Activated T-cell treated with anti-CD3 and anti-CD28 coated beads for 24 hours (primary cell): Measurements from ENCODE around the gene DCAF11.

Experiments used
- DNase-seq: peaks from one replicate; pipeline ENCODE4 v3.0.0-alpha.2; 2020; ENCODE audit warnings: low read depth

DCAF11 gene

GRCh38 chr14:24139272-24139934 lies 24.8 kb downstream of the DCAF11 start:
- no peak for DNase-seq

- peak; percentile 100 for DNase-seq
These were observed 26.7 kb downstream of the DCAF11 start, which contains the start of gene EMC9 for GRCh38 chr14:24141097-24141880. EMC9 (minus strand) TSS chr14:24141591; CDS start chr14:24141304, 287 bp downstream.

- no peak for DNase-seq
These were observed 28.9 kb downstream of the DCAF11 start for GRCh38 chr14:24143511-24143910.

GRCh38 chr14:24144451-24144850 lies 29.9 kb downstream of the DCAF11 start:
- no peak for DNase-seq

DNA sequence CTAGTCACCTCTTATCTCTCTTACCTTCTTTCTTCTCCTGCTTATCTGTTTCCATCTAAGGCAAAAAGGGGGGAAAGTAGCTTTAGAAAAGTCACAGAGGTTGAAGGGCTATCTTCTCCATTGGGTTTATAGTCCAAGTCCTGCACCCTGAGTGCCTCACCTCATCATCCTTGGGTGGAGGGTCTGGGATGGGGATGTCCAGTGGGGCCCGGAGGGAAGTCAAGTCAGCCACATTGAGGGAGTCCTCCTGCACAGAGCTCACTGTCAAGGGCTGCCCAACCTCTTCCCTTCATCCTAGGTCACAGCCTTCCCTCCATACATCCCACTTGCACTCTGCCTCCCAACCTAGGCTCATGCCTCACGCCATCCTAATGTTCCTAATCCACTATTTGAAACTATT lies 30.6 kb downstream of the DCAF11 start:
- no peak for DNase-seq

DNA sequence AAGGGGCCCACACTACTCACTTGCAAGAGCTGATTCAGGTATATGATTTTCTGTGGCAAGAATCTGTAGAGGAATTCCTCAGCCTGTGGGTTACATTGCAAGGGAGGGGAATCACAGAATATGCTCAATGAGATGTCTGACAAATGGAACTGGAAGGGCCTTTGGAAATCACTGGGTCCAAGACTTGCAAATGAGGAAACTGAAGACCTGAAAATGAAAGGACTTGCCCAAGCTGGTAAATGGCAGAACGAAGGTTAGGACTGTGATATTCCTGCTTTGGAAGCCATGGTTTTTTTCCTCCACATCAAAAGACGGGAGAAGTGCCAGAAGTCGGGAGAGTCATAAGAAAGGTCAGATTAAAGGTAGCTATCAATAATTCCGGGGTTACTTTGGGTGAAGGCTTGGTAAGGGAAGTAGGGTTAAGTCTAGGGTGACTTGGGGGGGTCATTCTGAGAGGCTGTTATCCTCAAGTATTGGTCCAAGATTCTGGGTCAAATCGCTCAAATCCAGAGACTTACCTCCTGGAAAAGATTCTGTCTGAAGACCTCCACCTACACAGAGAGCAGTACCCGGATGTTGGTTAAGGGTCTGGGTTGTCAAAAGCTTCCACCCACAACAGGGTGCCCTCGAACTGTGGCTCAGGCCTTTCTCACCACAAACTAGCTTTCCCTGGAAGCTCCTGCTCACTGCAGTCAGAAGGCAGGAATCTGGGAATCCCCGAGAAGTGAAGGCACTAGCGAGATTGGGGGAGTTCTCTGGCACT lies 31.3 kb downstream of the DCAF11 start:
- no peak for DNase-seq

DNA sequence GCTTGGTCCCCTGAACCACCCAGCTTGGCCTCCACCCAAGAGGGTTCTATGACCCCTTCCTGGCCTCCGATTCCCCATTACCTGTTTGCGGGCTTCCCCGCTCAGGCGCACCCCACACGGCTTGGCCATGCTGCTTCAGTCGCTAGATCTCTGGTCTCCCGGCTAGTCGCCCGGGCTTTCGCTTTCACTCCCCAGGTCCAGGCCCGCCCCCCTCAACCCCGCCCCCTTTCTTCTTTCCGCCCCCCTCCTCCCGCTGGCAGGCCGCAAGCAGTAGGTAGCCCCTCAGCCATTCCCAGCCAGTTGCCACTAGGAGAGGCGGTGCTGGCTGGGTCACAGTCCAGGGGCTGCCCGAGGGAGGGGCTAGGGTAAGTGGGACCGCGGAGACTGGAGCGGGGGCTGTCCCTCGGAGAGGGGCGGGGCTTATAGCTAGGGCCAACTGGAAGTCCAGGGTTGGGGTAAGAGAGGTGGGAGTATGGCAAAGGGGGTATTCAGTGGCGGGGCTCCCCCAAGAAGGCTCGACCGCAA lies 31.9 kb downstream of the DCAF11 start, which contains the start of gene PSME2:
Gene PSME2, minus strand, starts transcription at position 158 of the 525 bp plus-strand sequence. Its CDS starts 29 bp downstream, at position 129.
- DNase-seq, result peak; percentile 86

DNA sequence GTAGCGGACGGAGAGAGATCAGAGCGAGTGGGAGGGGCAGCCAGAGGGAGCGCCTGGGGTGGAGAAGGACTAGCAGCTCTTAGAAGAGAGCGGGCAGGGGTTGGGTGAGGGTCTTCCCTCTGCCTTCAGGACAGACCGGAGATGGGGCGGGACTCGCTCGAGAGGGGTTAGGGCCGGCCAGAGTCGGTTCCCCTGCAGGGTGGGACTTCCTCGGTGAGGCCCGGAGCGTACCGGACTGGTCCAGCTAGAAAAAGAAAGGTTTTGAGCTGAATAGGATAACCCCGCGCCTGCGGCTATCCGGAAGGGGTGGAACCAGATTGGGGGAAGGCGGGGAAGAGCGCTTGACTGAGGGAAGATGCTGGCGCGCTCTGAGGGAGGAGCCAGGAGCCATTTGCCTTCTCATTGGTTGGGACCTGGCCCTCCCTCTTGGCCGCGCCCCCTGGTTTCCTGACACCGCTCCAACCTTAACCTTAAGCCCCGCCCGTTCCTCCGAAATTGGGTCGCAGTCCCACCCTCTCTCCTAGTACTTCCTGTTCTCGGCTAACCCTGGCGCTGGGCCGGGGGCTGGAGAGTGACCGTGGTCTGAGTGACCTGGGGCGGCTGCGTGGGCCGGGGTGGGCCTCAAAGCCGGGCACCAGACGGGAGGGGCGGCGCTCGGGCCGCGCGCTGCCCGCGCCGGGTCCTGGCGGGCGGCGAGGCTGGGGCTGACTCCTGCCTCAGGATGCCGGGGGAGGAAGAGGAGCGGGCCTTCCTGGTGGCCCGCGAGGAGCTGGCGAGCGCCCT lies 32.6 kb downstream of the DCAF11 start, which contains the start of gene RNF31:
Gene RNF31, plus strand, starts transcription at position 521 of the 783 bp plus-strand sequence. Its CDS starts 201 bp downstream, at position 722.
- peak; percentile 96 for DNase-seq

GRCh38 chr14:24147761-24148428 lies 33.3 kb downstream of the DCAF11 start:
- DNase-seq, result no peak

DNA sequence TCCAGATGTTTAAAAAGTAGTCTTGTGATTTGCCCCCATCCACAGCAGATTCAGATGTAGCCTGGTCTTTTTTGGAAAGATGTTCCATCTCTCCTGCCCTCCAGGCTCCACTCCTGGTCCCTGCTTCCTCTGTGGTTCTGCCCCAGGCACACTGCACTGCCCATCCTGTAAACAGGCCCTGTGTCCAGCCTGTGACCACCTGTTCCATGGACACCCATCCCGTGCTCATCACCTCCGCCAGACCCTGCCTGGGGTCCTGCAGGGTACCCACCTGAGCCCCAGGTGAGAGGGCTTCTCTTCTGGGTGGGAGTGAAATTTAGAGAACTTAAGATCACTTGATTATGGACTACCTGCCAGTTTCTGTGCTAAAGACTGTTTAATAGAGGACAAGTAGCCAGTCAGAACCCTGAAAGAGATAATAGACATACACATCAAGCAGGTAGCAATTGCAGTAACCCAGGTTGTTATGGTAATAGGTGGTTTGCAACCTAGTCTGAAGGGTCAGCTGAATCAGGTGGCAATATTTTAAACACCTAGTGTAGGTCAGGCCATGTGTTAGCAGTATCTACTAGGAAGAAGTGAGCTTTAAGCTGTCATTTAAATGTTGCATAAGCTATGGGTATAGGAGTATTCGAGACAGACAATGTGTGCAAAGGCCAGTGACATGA lies 34.9 kb downstream of the DCAF11 start:
- DNase-seq, result no peak

GRCh38 chr14:24150061-24150460 lies 35.5 kb downstream of the DCAF11 start:
- no peak for DNase-seq

GRCh38 chr14:24150567-24150966 lies 36.0 kb downstream of the DCAF11 start:
- no peak for DNase-seq

GRCh38 chr14:24150993-24151392 lies 36.4 kb downstream of the DCAF11 start:
- DNase-seq, result no peak

- no peak for DNase-seq
These were observed 37.0 kb downstream of the DCAF11 start for GRCh38 chr14:24151404-24152080.

DNA sequence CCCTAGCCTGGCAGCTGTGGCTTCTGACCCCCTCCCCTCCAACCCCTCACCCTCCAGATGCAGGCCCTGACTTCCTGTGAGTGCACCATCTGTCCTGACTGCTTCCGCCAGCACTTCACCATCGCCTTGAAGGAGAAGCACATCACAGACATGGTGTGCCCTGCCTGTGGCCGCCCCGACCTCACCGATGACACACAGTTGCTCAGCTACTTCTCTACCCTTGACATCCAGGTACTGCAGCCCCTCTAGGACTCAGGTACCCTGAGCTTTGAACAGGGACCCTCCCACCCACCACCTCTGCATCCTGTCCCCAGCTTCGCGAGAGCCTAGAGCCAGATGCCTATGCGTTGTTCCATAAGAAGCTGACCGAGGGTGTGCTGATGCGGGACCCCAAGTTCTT lies 40.5 kb downstream of the DCAF11 start:
- DNase-seq, result no peak

DNA sequence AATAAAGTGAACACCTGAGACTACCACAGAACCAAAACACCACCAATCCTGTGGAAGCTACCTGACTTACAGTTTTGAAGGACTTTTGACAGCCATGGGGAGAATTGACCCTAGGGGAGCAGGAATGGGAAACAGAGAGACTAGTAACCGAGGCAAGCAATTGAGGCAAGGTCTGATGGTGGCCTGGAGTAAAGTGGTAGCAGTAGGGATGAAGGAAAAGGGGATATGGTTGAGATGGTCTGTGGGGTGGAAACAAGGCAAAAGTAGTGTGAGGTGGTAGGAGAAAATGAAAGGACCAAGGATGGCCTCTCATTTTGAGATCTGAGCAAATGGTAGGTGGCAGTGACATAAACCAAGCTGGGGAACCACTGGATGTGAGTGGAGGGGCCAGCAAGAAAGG lies 42.3 kb downstream of the DCAF11 start:
- DNase-seq, result no peak

- no peak for DNase-seq
These were observed 42.8 kb downstream of the DCAF11 start for GRCh38 chr14:24157331-24157730.

- DNase-seq, result no peak
These were observed 45.4 kb downstream of the DCAF11 start for GRCh38 chr14:24159777-24160498.

- DNase-seq, result no peak
These were observed 45.9 kb downstream of the DCAF11 start for GRCh38 chr14:24160499-24160849.
